Measurements from ENCODE around the gene HYI.

GRCh38 chr1:43434256-43434655, 19.5 kb downstream of the HYI start:
- TF ChIP-seq POLR2A (IDR thresholded peaks at IDR 0.05; ENCODE audit: low read depth, low read length) (no peak), TAF1 (IDR thresholded peaks at IDR 0.05; ENCODE audit: low read depth, low read length) (no peak), POLR2AphosphoS5 (IDR thresholded peaks at IDR 0.05; ENCODE audit: low read depth, low read length) (no peak), SPI1 (IDR thresholded peaks at IDR 0.05; ENCODE audit: low read depth, low read length) (no peak)

Data from GM12891 (cell line).